Measurements from ENCODE around the gene DENND4A.

DENND4A gene

GRCh38 chr15:65757256-65757655 lies 34.8 kb downstream of the DENND4A start (continued):
- TF ChIP-seq PRDM4 (tag by site-specific recombination; IDR thresholded peaks at IDR 0.05) (peak; percentile 98), ZNF362 (tag by site-specific recombination; IDR thresholded peaks at IDR 0.05) (no peak), ZNF791 (tag by site-specific recombination; IDR thresholded peaks at IDR 0.05) (no peak), ZSCAN4 (tag by site-specific recombination; IDR thresholded peaks at IDR 0.05) (no peak), ZNF48 (tag by site-specific recombination; IDR thresholded peaks at IDR 0.05) (no peak), FEZF1 (tag by site-specific recombination; IDR thresholded peaks at IDR 0.05) (peak; percentile 28; the same call in 1 of the 2 replicates), ZNF239 (tag by site-specific recombination; IDR thresholded peaks at IDR 0.05) (no peak), ZNF560 (tag by site-specific recombination; IDR thresholded peaks at IDR 0.05; ENCODE audit: borderline replicate concordance) (no peak), HIC1 (tag by site-specific recombination; IDR thresholded peaks at IDR 0.05) (no peak), ZNF10 (tag by site-specific recombination; IDR thresholded peaks at IDR 0.05) (peak; percentile 52; the same call in 1 of the 2 replicates), SALL2 (tag by site-specific recombination; IDR thresholded peaks at IDR 0.05; ENCODE audit: borderline replicate concordance) (no peak), ZNF558 (tag by site-specific recombination; IDR thresholded peaks at IDR 0.05) (no peak), ZNF521 (tag by site-specific recombination; IDR thresholded peaks at IDR 0.05) (no peak), ZNF707 (tag by site-specific recombination; IDR thresholded peaks at IDR 0.05) (no peak), ZNF449 (tag by site-specific recombination; IDR thresholded peaks at IDR 0.05) (no peak), ZNF121 (tag by site-specific recombination; IDR thresholded peaks at IDR 0.05) (peak; percentile 93), ZNF148 (tag by site-specific recombination; IDR thresholded peaks at IDR 0.05; ENCODE audit: borderline replicate concordance) (no peak), ZNF514 (tag by site-specific recombination; IDR thresholded peaks at IDR 0.05) (no peak), ZNF426 (tag by site-specific recombination; IDR thresholded peaks at IDR 0.05) (no peak), SP3 (tag by site-specific recombination; IDR thresholded peaks at IDR 0.05) (no peak), KLF1 (tag by site-specific recombination; IDR thresholded peaks at IDR 0.05) (no peak), ZBTB26 (tag by site-specific recombination; optimal IDR thresholded peaks at IDR 0.05) (no peak), ZNF2 (tag by site-specific recombination; IDR thresholded peaks at IDR 0.05) (no peak)

All from HEK293 (cell line).